Loucy (cell line): ENCODE measurements around the gene STXBP5.

Experiments
- CTCF ChIP-seq: fragments of 200-600 bp; sonication (generic); conservative IDR thresholded peaks from 2 replicates; pipeline ENCODE4 v1.5.1; 2014; ENCODE audit warnings: mild to moderate bottlenecking, antibody characterized with exemption, low read length
- EZH2phosphoT487 ChIP-seq: fragments of 200-600 bp; IDR thresholded peaks from 2 replicates; pipeline ENCODE4 v1.6.1; 2018; ENCODE audit warnings: antibody characterized with exemption, mild to moderate bottlenecking, moderate library complexity, borderline replicate concordance

DNA sequence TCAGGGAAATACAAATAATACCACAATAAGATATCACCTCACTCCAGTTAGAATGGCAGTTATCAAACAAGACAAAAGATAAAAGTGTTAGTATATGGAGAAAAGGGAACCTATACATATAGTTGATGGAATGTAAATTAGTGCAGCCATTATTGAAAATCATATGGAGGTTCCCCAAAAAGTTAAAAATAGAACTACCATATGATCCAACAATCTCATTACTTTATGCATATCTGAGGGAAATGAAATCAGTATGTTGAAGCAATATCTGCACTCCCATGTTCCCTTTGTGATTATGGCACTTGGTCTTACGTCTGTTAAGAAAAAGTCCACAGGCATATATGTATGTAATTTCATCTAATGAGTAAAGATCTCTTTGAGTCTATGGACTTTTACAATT, 96.9 kb downstream of the STXBP5 start:
- no peak for TF ChIP-seq CTCF
- TF ChIP-seq EZH2phosphoT487 = no peak
